Tibial artery (tissue), 4 donors: ENCODE data around the gene CACTIN.
"Not testable (repeated sequence)": the region's sequence is repeated elsewhere in the genome, so short reads cannot be mapped to it uniquely, and the experiment has no call there.

ENCODE experiments used
- DNase-seq, 2 donors: peaks; one replicate each; pipeline ENCODE4 v3.0.0-alpha.2; 2019
- H3K27ac ChIP-seq, 2 donors: fragments of 200-600 bp; sonication (generic) in 1 of 2; 1 replicate in 1 of 2; 2 replicates in 1 of 2; pipeline ENCODE4 v1.5.1; 2018 to 2019; ENCODE audit warnings: mild to moderate bottlenecking in 1 of 2
- H3K27me3 ChIP-seq, 2 donors: fragments of 200-600 bp; sonication (generic) in 1 of 2; one replicate each; pipeline versions ENCODE4 v1.5.1 to v1.6.0; 2016 to 2019
- H3K36me3 ChIP-seq, 3 donors: fragments of 200-600 bp; sonication (generic) in 2 of 3; one replicate each; pipeline ENCODE4 v1.5.1; 2016 to 2019; ENCODE audit warnings: mild to moderate bottlenecking in 2 of 3
- H3K4me1 ChIP-seq, 4 donors: fragments of 200-600 bp; sonication (generic) in 2 of 4; 1 replicate in 3 of 4; 2 replicates in 1 of 4; pipeline ENCODE4 v1.5.1; 2016 to 2019
- H3K4me3 ChIP-seq, 2 donors: fragments of 200-600 bp; sonication (generic) in 1 of 2; 1 replicate in 1 of 2; 2 replicates in 1 of 2; pipeline ENCODE4 v1.5.1; 2018 to 2019; ENCODE audit warnings: mild to moderate bottlenecking in 2 of 2
- H3K9me3 ChIP-seq, 3 donors: fragments of 200-600 bp; sonication (generic) in 1 of 3; one replicate each; pipeline ENCODE4 v1.5.1; 2016 to 2019
- CTCF ChIP-seq, 2 experiments: fragments of 200-600 bp in 1 of 2; fragments of 450-650 bp in 1 of 2; IDR thresholded peaks; one replicate each; pipeline ENCODE4 v1.5.1; 2017 to 2019; ENCODE audit warnings: antibody characterized with exemption in 2 of 2, mild to moderate bottlenecking in 1 of 2, moderate library complexity in 1 of 2
- intact Hi-C: fragments of 100-400 bp; cut with DNase I; formaldehyde crosslinking; loops from one replicate; pipeline ENCODE4 v1.15.0; 2023; ENCODE audit warnings: low total_unique reads

The CACTIN gene

GRCh38 chr19:3572132-3572854 lies 54.3 kb downstream of the CACTIN start:
- no peaks in the 10 kb centered on the region for H3K9me3 ChIP-seq
- intact Hi-C loops: no loop called here
- TF ChIP-seq CTCF (IDR thresholded peaks at IDR 0.05): no peak
- peaks cover 5 to 38% (median 29%) of the 10 kb centered on the region in 4 donors for H3K4me1 ChIP-seq
- no peaks in the 10 kb centered on the region for H3K27me3 ChIP-seq
- H3K36me3 ChIP-seq: peaks cover 0 to 22% (median 0%) of the 10 kb centered on the region in 3 donors
- peak; percentile 100 for DNase-seq
- H3K4me3 ChIP-seq: peak overlapping the region; percentile 84 to 90
- peak overlapping the region; percentile 53 to 70 for H3K27ac ChIP-seq

- Histone ChIP-seq H3K27me3 (no peaks in the 10 kb centered on the region), H3K27ac (no peak overlapping the region), H3K9me3 (no peaks in the 10 kb centered on the region), H3K4me3 (no peak overlapping the region), H3K36me3 (peaks cover 0 to 9% (median 0%) of the 10 kb centered on the region in 3 donors), H3K4me1 (peaks cover 5 to 25% (median 19%) of the 10 kb centered on the region in 4 donors)
- no peak for DNase-seq
- intact Hi-C loops: no loop called here
- TF ChIP-seq CTCF (IDR thresholded peaks at IDR 0.05): no peak
Observed at GRCh38 chr19:3570606-3571011, 56.0 kb downstream of the CACTIN start.

- intact Hi-C loops, DNase-seq, H3K36me3 ChIP-seq, H3K27me3 ChIP-seq, H3K9me3 ChIP-seq, H3K4me3 ChIP-seq, H3K27ac ChIP-seq: not testable (repeated sequence)
- peaks cover 5 to 24% (median 17%) of the 10 kb centered on the region in 4 donors for H3K4me1 ChIP-seq
Observed at GRCh38 chr19:3570042-3570441, 56.5 kb downstream of the CACTIN start.

- Histone ChIP-seq H3K4me3 (no peak overlapping the region), H3K27me3 (no peaks in the 10 kb centered on the region), H3K9me3 (no peaks in the 10 kb centered on the region), H3K4me1 (no peaks in the 10 kb centered on the region), H3K27ac (no peak overlapping the region), H3K36me3 (no peaks in the 10 kb centered on the region)
- intact Hi-C loops: no loop called here
- DNase-seq: no peak
- no peak for TF ChIP-seq CTCF (IDR thresholded peaks at IDR 0.05)
Observed at GRCh38 chr19:3565139-3565538, 61.5 kb downstream of the CACTIN start.

- Histone ChIP-seq H3K27me3 (no peaks in the 10 kb centered on the region), H3K27ac (no peak overlapping the region), H3K36me3 (no peaks in the 10 kb centered on the region), H3K4me3 (no peak overlapping the region), H3K4me1 (no peaks in the 10 kb centered on the region), H3K9me3 (no peaks in the 10 kb centered on the region)
- TF ChIP-seq CTCF (IDR thresholded peaks at IDR 0.05): no peak
- no peak for DNase-seq
- intact Hi-C loops: no loop called here
Observed at GRCh38 chr19:3563709-3564524, 62.7 kb downstream of the CACTIN start.
